ENCODE data around the gene USP16.

The USP16 gene

GRCh38 chr21:29082046-29082815 lies 57.8 kb downstream of the USP16 start:
- DNase-seq (ENCODE audit: low read depth, low spot score) = no peak

- DNase-seq (ENCODE audit: low read depth, low spot score) = no peak
Measured at GRCh38 chr21:29083306-29083705, 58.8 kb downstream of the USP16 start.

- no peak for DNase-seq (ENCODE audit: low read depth, low spot score)
Measured at GRCh38 chr21:29084372-29084771, 59.9 kb downstream of the USP16 start.

GRCh38 chr21:29085106-29085752 lies 60.8 kb downstream of the USP16 start:
- no peak for DNase-seq (ENCODE audit: low read depth, low spot score)

- DNase-seq (ENCODE audit: low read depth, low spot score) = no peak
Measured at GRCh38 chr21:29091033-29091432, 66.6 kb downstream of the USP16 start.

GRCh38 chr21:29092102-29092959 lies 67.9 kb downstream of the USP16 start:
- no peak for DNase-seq (ENCODE audit: low read depth, low spot score)

GRCh38 chr21:29096218-29097015 lies 71.9 kb downstream of the USP16 start:
- no peak for DNase-seq (ENCODE audit: low read depth, low spot score)

- no peak for DNase-seq (ENCODE audit: low read depth, low spot score)
Measured at GRCh38 chr21:29098156-29098555, 73.7 kb downstream of the USP16 start.

GRCh38 chr21:29102791-29103257 lies 78.4 kb downstream of the USP16 start:
- DNase-seq (ENCODE audit: low read depth, low spot score) = no peak
